Forelimb muscle (tissue), 1 donor: ENCODE results near the gene VMP1. TPM values are rescaled to one million over a fixed set of nuclear protein-coding genes. Genes with fewer than 3 reads are reported as not detected.
"Not testable (repeated sequence)": the region's sequence is repeated elsewhere in the genome, so short reads cannot be mapped to it uniquely, and the experiment has no call there.

ENCODE experiments used
- DNase-seq: peaks from one replicate; pipeline ENCODE4 v3.0.0-alpha.2; 2013; ENCODE audit warnings: low read depth
- polyA plus RNA-seq: library from polyadenylated mRNA; unstranded; fragments of 120-200 nt; gene quantifications from one replicate; pipeline ENCODE4 v1.2.1, GENCODE V29; 2013; ENCODE audit not compliant: insufficient read length

Gene VMP1
- polyA plus RNA-seq, 1 donor: 43.6 TPM

DNA sequence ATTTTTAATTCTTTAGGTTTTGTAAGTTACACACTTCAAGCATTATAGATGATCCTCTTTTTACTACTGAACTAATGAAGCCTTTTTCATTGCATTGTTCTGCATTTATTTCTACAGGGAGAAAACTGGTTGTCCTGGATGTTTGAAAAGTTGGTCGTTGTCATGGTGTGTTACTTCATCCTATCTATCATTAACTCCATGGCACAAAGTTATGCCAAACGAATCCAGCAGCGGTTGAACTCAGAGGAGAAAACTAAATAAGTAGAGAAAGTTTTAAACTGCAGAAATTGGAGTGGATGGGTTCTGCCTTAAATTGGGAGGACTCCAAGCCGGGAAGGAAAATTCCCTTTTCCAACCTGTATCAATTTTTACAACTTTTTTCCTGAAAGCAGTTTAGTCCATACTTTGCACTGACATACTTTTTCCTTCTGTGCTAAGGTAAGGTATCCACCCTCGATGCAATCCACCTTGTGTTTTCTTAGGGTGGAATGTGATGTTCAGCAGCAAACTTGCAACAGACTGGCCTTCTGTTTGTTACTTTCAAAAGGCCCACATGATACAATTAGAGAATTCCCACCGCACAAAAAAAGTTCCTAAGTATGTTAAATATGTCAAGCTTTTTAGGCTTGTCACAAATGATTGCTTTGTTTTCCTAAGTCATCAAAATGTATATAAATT is 132.3 kb downstream of the VMP1 start:
- DNase-seq: no peak

DNA sequence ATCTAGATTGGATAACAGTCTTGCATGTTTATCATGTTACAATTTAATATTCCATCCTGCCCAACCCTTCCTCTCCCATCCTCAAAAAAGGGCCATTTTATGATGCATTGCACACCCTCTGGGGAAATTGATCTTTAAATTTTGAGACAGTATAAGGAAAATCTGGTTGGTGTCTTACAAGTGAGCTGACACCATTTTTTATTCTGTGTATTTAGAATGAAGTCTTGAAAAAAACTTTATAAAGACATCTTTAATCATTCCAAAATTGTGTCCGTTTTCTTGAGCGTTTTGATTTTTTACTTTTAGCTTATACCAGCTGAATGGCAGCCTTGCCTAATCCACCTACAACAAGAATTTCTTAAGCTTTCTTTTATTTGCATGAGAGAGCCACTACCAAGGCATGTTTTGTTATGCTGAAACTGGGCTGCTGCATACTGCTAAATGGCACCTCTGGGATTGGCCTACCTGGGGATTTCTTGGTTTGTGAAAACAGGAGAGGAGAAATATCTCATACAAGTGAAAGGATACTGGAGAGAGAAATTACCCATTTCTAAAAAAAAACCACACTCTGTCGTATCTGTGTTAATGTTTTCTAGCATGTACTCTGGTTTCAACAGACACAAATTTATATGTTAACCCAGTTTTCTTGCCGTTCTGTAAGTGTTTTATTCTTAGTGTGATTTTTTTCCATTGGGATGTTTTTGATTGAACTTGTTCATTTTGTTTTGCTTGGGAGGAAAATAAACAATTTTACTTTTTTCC is 133.1 kb downstream of the VMP1 start:
- DNase-seq: no peak

DNA sequence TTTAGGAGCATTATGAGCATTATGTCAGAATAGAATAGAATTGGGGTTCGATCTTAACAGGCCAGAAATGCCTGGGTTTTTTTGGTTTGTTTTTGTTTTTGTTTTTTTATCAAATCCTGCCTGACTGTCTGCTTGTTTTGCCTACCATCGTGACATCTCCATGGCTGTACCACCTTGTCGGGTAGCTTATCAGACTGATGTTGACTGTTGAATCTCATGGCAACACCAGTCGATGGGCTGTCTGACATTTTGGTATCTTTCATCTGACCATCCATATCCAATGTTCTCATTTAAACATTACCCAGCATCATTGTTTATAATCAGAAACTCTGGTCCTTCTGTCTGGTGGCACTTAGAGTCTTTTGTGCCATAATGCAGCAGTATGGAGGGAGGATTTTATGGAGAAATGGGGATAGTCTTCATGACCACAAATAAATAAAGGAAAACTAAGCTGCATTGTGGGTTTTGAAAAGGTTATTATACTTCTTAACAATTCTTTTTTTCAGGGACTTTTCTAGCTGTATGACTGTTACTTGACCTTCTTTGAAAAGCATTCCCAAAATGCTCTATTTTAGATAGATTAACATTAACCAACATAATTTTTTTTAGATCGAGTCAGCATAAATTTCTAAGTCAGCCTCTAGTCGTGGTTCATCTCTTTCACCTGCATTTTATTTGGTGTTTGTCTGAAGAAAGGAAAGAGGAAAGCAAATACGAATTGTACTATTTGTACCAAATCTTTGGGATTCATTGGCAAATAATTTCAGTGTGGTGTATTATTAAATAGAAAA is 133.8 kb downstream of the VMP1 start:
- DNase-seq: not testable (repeated sequence)

DNA sequence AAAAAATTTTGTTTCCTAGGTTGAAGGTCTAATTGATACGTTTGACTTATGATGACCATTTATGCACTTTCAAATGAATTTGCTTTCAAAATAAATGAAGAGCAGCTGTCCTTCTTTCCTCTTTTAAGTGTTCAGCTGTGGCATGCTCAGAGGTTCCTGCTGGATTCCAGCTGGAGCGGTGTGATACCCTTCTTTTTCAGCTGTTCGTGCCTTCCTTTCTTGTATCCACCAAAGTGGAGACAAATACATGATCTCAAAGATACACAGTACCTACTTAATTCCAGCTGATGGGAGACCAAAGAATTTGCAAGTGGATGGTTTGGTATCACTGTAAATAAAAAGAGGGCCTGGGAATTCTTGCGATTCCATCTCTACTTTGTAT is 134.4 kb downstream of the VMP1 start:
- not testable (repeated sequence) for DNase-seq

DNA sequence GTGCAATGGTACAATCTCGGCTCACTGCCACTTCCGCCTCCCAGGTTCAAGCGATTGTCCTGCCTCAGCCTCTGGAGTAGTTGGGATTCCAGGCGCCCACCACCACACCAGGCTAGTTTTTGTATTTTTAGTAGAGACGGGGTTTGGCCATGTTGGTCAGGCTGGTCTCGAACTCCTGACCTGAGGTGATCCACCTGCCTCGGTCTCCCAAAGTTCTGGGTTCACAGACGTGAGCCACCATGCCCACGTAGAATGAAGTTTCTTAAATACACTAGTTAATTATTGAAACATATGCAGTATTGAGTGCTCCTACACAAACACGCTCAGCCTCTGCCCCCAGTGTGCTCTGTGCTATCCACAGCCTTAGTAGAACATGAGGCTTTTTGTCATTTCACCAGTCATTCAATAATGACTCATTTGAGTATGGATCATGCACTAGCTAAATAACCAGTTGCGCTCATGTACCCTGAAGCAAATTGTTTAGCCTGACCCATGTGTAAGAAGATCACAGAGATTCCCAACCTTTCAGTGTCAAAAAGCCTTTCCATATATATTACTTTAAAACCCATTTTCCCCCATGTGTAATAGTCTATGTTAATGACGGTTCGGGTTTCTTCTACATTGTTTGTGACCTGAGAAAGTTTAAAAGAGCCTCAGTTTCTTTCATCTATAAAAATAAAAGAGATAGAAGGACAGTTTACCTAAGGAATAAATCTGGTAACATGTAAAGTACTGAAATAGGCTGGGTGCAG is 135.6 kb downstream of the VMP1 start:
- DNase-seq: no peak

DNA sequence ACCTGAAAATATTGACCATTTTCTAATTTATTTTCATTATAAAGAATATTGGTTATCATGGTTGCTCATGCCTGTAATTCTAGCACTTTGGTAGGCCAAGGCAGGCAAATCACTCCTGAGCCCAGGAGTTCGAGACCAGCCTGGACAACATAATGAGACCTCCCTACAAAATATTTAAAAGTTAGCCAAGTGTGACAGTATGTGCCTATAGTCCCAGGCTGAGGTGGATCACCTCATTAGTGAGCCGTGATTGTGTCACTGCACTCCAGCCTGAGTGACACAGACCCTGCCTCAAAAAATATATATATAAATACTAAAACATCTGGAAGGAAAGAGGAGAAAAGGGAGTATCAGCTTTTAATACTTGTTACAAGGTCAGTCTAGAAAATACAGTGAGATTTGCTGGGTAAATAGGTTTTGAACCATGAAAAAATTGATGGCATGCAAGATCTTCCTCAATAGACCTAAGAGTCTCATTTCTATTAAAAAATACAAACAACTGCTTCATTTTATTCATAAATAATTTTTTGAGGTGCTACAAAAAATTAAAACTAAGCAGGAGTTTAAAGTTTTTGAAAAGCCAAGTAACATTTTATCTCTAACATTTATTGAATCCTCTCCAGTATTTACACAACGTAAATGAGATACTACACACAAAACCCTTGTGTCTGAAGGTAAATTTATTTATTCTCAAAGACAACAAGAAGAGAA is 137.6 kb downstream of the VMP1 start:
- DNase-seq: no peak

DNA sequence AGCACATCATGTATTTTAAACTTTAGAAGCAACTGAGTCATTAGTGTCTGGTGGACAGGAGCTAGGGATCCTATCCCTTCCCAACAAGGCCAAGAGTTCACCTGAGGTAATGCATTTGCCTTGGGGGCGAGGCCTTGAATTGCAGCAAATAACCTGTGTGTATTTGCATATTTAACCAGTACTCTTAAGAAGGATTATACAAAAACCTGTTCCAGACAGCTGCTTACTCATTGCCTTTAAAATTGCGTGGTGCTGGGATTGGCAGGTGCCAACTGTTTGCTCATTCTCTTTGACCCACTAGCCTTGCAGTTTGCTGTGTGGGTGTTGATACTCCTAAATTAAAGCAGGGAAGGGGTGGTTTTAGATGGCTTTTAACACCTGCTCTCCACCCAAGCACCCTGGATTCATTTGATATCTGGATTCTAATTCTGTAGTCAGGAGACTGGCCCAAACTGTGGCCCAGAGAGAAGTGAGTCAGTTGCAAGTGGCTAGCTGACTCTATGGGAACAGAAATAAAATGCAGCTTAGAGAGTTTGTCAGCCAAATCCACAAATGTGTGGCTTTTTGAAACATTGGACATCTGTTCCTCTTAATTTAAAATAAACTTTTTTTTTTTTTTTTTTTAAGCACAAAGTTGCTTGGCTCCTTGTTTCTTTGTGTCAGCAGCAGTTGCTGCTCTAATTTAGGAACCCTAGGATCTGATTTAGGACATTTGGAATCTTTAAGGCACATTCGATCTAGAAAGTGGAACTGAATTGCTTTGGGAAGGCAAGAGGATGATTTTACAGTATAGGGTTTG is 138.3 kb downstream of the VMP1 start:
- no peak for DNase-seq

DNA sequence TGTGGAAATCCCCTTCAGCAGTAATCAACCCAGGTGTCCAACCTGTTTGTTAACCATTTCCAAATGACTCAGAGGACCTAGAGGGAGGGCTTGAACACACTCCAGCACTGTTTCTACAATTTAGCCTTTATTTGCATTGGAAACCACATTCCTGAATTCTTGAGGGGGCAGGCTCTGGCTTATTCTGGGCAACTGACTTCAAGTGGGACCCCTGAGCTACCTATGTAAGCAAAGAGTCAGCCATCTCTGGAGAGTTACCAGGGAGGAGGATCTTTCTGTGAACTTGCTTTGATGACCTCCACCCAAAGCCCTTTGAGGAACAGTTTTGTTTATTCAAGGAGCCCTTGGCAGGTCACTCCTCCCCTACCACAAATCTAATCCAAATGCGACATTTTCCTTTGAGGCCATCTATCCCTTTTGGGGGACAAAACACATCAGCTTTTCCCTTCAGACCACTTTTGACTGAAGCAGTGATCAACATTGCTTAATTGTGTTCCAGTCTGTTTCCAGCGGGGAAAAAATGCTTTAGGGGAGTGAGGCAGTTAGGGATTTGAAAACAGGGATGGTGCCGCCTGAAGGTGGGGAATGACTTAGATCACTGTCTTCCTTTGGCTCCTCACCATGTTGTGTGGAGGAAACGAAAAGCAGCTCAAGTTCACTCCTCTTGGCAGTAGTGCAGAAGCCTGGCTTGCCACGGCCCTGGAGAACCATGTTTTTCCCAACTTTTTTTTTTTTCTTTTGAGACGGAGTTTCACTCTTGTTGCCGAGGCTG is 139.1 kb downstream of the VMP1 start:
- no peak for DNase-seq

DNA sequence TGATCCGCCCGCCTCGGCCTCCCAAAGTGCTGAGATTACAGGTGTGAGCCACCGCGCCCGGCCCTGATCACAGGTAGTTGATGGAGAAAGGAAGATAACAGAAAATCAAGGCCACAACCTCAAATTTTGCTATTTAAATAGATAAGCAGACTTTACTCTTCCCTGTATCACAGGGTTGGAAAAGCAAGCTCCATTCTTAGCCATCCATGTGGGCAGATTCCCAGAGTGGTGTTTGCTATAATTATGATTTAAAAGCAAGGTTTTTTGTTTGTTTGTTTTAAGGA is 140.9 kb downstream of the VMP1 start:
- no peak for DNase-seq

DNA sequence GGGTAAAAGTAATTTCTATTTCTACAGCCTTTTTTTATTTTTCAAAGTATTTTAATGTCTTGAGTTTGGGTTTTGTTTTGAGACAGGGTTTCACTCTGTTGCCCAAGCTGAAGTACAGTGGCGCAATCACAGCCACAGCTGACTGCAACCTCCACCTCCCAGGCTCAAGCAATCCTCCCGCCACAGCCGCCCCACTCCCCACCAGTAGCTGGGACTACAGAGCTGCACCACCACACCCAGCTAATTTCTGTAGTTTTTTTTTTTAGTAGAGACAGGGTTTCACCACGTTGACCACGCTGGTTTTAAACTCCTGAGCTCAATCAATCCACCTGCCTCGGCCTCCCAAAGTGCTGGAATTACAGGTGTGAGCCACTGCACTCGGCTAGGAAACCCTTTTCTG is 141.3 kb downstream of the VMP1 start:
- DNase-seq: no peak

DNA sequence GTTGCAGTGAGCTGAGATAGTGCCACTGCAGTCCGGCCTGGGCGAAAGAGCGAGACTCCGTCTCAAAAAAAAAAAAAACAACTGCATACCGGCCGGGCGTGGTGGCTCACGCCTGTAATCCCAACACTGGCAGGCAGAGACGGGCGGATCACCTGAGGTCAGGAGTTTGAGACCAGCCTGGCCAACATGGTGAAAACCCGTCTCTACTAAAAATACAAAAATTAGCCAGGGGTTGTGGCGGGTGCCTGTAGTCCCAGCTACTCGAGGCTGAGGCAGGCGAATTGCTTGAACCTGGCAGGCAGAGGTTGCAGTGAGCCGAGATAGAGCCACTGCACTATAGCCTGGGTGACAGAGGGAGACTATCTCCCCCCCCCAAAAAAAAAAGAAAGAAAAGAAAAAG is 142.9 kb downstream of the VMP1 start:
- DNase-seq: not testable (repeated sequence)

DNA sequence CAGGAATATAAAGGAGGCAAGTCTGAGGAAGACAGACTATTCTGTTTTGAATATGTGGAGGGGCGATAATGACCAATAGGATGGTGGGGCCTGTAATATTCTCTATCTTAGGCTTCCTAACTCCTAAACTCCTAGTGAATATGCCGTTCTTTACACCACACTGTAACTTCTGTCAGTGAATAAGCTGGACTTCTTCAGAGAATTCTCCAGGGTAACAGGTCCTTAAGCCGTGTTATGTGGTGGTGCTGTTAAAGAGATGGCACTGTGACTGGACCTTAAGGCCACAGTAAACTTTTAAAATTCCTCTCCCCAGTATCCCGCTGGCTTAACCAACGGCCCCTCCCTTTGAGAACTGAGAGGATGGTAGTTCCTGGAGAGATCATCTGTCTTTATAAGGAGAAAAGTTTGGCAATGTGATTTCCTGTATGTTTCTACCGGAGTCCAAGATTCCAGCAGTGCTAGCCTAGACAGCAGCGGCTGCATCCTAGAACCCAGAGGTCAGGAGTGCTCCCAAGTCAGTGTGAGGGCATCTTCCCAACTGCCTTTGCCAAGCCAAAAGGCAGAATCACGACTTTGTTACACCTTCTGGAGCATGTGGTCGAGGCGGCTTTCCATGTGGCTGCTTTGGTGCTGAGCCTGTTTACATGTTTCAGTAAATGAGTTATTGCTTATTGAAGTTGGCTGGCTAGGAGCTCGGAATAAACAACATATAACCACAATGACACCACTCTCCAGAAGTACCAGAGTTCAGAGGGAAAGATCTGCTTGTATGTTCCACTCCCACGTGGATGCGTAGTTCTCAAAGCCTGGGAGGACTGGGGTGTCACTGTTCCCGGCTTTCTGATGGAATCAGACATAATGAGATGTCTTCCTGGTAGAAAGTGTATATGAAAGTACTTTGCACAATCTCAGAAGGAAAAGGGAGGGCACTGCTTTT is 144.3 kb downstream of the VMP1 start:
- no peak for DNase-seq

DNA sequence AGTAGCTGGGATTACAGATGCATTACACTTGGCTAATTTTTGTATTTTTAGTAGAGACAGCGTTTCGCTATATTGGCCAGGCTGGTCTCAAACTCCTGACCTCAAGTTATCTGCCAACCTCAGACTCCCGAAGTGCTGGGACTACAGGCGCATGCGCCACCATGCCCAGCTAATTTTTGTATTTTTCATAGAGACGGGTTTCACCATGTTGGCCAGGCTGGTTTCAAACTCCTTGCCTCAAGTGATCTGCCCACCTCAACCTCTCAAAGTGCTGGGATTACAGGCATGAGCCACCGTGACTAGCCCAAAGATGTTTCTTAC is 145.4 kb downstream of the VMP1 start:
- not testable (repeated sequence) for DNase-seq

DNA sequence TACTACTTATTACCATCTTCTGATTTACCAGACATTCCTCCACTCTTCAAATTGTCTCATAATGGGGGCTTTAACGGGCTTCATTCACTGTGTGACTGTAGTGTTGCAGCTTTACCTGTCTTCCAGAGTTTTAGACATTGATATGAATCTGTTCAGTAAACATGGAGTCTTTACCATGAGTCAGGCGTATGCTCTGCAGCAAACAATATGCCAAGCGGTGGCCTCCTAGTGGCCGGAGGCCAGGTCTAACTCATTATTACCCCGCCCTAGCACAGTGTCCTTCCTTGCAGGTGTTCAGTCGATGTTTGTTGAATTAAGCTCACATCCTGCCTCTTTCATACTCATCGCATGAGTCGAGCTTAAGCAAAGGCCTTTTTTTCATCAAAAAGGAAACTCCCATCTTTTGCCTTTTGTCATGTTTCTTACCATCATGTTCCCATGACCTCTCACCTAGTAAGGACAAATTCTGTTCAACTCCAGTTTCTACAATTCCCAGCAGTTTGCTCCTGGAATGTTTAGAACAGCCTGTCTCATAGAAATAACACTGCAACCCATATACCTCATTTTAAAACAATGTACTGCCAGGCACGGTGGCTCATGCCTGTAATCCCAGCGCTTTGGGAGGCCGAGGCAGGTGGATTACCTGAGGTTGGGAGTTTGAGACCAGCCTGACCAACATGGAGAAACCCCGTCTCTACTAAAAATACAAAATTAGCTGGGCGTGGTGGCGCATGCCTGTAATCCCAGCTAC is 145.9 kb downstream of the VMP1 start:
- no peak for DNase-seq

DNA sequence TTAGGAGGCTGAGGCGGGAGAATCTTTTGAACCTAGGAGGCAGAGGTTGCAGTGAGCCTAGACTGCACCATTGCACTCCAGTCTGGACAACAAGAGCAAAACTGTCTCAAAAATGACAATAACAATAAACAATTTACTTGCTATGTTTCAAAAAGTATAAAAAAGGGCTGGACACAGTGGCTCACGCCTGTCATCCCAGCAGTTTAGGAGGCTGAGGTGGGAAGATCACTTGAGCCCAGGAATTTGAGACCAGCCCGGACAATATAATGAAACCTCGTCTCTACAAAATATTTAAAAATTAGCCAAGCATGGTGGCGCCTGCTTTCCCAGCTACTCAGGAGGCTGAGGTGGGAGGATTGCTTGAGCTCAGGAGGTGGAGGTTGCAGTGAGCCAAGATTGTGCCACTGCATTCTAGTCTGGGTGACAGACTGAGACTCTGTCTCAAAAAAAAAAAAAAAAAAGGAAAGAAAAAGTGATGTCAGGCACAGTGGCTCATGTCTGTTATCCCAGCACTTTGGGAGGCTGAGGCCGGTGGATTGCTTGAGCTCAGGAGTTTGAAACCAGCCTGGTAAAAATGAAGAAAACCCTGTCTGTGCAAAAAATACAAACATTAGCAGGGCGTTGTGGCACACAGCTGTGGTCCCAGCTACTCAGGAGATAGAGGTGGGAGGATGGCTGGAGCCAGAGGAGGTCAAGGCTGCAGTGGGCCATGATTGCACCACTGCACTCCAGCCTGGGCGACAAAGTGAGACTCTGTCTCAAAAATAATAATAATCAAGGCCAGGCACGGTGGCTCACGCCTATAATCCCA is 146.7 kb downstream of the VMP1 start:
- not testable (repeated sequence) for DNase-seq

DNA sequence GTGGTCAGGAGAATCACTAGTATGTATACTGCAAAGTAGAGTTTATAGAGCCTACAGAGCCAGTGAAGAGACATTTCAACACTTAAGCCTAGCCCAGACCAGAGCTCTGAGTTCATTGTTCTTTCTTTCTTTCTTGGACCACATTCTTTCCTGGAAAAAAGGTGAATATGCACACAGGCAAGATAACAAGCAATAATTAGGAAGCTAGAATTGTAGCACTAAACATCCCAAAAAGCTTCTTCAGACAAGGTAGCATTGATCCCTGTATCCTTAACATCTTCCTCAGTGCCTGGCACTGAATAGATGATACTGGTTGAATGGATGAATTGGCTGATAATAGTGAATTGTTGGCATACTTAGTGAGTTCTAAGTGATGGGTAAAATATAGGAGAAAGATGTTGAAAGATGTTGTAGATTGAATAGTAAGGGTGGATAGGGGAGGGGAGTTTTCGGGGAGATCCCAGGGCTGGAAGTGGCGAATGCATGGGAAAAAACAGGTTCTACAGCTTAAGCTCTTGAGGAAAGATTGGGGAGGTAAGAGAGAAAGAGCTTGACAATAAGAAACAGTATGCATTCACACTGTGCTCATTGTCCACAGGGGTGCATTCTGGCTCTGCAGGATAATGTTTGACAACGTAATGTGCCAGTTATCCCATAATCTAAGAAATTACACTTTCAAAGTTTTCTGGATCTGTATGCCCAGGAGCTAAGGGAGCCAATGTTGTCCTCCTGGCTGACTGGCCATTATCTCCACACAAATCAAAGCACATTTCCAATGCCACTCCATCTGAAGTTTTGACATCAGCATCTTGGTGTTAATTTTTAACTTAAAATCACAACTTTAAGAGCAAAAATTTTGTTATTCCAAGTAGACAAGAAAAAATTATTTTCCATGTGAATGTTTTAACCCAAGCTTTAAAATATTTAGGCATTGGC is 149.7 kb downstream of the VMP1 start:
- no peak for DNase-seq
